GM18951 (cell line): ENCODE results near the gene MARK3.

Experiments
- POLR2A ChIP-seq: IDR thresholded peaks from 4 replicates; pipeline ENCODE4 v1.6.1; 2011; ENCODE audit warnings: mild to moderate bottlenecking; ENCODE audit not compliant: insufficient read length, insufficient read depth; ENCODE audit errors: extremely low read depth
- in situ Hi-C: fragments of 300-500 bp; cut with MboI; formaldehyde crosslinking; loops from one replicate; pipeline ENCODE4 v1.12.0; 2022; ENCODE audit warnings: low sequenced_read_pairs, mixed read lengths, inconsistent platforms; ENCODE audit not compliant: unreplicated experiment

MARK3 gene

DNA sequence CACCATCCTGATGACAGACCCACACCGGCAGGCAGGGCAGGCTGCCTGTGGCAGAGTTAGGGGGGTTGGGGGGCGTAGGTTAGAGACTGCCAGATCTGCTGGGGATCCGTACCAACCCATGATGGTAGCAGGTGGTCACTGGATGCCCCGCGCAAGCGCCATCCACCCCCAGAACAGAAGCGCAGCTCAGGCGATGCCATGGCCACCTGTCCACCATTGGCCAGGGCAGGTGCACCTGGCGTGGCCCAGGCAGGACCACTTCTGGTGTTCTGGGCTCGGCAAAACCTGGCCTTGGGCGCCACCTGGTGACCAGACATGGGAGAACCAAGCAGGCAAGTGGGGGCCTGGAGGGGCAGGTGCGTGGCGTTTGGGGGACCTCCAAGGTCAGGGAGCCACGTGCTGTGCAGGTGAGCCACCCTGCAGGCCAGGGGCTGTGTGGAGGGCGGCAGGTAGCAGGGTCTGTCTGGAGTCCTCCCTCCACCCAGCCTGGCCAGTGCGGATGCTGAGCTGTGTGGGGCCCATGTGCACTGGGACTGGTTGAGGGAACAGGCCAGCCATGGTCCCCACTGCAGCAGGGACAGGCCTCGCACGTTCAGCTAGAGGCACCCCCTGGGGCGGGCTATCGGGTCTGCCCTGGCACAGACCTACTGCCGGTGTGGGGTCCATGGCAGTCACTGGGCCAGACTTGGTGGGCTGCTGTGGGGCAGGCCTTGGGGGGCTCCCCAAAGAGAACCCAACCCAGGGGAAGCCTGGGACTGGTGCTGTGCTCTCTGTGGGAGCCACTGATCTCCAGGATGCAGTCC lies 161.6 kb downstream of the MARK3 start:
- in situ Hi-C loops: no loop called here
- TF ChIP-seq POLR2A: no peak

- in situ Hi-C loops: no loop called here
- no peak for TF ChIP-seq POLR2A
Measured at GRCh38 chr14:103547455-103547940, 162.3 kb downstream of the MARK3 start.

GRCh38 chr14:103547941-103548462 lies 162.8 kb downstream of the MARK3 start:
- in situ Hi-C loops: no loop called here
- TF ChIP-seq POLR2A: no peak

DNA sequence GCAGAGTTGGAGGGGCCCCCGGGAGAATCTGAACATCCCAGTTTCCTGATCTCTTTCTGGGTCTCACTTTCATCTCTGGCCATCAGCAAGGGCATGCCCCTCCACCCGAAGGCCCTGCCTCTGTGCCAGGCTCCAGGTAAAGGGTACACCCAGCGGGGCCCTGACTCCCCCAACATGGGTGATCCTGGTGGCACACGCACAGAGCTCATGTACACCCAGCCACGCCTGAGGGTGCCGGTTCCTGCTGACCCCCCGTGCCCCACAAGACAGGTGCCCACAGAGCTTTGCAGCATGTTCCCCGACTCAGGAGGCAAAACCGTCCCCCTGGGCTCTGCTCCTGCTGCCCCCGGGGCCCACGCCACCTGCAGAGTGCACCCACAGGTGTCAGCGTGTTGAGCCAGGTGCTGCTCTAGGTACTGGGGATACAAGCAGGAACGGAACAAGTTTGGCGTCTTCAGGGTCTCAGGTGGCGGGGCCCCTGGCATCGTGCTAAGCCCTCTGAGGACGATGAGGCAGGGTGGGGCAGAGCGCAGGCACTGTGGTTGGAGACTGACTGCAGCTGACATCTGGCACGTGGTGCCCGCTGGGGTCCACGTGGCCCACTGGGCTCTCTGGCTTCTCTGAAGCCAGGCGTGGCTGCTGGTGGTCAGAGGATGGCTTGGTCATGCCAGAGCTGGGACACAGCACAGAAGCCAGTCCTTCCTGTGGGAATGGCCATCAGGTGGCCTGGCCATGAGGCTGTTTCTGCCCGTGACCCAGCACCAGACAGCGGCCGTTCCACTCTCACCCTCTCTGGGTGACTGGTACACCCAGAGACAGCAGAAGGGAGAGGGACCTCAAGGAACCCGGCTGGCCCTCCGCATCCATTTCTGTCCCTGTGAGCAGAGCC lies 163.5 kb downstream of the MARK3 start:
- no peak for TF ChIP-seq POLR2A
- in situ Hi-C loops: no loop called here

DNA sequence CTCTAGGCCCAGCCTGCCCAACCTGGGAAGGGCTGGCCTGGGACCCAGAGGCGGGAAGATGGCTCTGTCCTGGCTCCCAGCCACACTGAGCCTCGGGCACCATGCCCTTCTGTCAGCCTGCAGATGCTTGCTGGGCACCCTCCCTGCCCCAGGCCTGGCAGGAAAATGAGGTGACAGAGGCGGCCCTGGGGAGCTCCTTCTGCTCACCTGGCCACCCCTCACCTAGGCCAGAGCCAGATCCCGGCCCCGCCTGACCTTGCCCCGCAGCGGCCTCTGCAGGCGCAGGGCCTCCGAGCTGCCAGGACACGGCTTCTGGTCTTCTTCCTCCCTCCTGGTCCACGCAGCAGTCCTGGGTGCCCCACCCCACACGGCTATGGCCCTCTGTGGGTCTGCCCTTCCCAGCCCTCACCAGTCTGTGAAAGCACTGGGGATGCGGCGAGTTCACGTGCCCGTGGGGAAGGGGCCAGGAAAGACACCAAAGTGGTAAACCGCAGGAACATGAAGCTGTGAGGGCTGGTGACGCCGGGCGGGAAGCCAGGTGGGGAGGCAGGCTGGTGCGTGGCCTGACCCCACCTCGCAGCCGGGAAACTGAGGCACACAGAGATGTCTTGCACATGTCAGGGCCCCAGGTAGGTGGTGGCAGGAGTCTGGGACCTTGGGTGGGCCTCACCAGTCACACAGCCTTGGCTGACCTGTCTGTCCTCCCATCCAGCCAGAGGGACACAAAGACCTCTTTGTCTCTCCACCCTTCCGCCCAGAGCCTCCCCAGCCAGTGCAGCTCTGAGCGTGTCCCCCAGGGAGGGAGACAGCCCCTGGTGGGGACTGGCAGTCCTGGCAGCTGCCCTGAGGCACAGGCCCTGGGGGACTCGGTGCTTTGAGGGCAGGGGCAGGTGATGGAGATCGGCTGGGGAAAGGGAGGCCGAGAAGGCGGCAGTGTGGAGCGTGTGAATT lies 164.4 kb downstream of the MARK3 start:
- in situ Hi-C loops: no loop called here
- TF ChIP-seq POLR2A: no peak

GRCh38 chr14:103550451-103551337 lies 165.5 kb downstream of the MARK3 start:
- no peak for TF ChIP-seq POLR2A
- in situ Hi-C loops: no loop called here

DNA sequence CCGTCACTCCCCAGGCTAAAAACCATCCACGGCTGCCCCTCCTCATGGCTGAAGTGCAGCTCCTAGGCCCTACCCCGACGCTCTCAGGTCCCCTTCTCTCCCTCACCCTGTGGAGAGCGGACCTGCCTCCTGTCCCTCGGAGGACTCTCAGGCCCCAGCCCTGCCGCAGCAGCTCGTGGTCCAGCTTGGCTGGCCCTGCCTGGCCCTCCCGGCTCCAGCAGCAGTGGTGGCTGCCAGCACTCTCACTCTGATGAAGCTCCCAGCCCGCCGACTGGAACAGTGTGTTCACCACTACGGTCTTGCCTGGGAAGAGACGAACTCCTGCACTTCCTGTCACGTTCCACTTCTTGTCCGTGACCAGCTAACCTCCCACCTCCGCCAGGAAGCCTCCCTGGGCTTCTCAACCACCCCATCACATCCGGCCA lies 166.1 kb downstream of the MARK3 start:
- in situ Hi-C loops: no loop called here
- TF ChIP-seq POLR2A: no peak

DNA sequence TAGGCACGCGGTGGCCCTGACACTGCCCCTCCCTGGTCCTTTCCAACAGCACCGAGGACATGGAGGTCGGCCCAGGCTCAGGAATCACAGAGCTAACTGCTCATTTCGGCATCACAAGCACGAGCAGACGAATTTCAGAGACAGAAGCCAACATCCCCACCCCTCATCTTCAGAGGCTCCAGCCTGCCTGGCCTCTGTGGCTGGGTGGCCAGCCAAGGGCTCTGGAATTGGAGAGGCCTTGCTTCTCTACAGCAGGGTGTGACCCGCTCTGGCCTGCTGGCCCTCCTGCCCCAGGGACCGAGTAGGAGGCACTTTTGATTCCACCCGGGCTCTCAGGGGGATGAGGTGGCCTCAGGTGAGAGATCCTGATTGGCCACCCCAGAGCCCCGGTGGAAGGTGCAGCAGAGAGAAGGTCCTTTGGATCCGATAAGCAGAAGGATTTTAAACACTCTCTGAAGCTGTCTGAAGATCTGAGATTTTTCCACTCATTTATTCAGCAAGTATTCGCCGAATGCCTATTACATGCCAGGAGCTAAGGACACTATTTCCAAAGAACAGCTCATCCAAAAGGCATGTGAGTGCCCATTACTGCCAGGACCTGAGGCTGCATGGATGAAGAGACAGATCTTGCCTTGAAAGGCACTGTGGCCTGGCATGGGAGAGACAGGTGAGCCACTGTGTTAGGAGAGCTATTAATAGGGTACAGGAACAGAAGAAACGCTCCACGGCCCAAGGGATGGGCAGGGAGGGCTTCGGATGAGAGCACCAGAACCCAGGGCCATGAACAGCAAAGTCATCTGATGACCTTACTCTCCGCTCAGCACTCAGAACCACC lies 167.0 kb downstream of the MARK3 start:
- TF ChIP-seq POLR2A: no peak
- in situ Hi-C loops: no loop called here

DNA sequence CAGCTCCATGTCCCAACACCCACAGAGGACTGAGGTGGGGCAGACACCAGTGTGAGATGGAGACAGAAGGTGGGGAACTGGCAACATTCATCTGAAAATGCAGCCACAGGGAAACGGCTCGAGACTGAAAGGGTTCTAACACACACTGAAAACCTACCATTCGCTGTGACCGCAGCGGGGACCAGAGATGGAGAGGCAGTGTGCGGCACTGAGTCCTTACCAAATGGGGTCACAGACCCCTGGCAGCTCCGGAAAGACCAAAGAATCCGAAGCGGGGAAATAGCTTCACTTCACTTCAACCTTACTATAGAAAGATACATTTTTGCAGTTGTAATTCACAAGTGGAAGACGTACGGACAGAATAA lies 167.6 kb downstream of the MARK3 start:
- TF ChIP-seq POLR2A: no peak
- in situ Hi-C loops: no loop called here
